Loucy (cell line): Measurements from ENCODE around the gene LHFPL4.

Experiments
- H2AFZ ChIP-seq: fragments of 200-600 bp; sonication (generic); 2 replicates; pipeline ENCODE4 v1.6.0; 2016; ENCODE audit warnings: antibody characterized with exemption, mild to moderate bottlenecking, low read length, moderate library complexity
- H3F3A ChIP-seq: fragments of 200-600 bp; 2 replicates; pipeline ENCODE4 v1.6.0; 2016; ENCODE audit warnings: antibody characterized with exemption, low read depth, mild to moderate bottlenecking
- H3K27me3 ChIP-seq: fragments of 200-600 bp; sonication (generic); 2 replicates; pipeline ENCODE4 v1.6.1; 2014; ENCODE audit warnings: low read length, mild to moderate bottlenecking; ENCODE audit not compliant: insufficient read depth, poor library complexity, severe bottlenecking
- H3K36me3 ChIP-seq: fragments of 200-600 bp; sonication (generic); 2 replicates; pipeline ENCODE4 v1.6.1; 2016; ENCODE audit warnings: low read length; ENCODE audit not compliant: insufficient read depth
- H3K4me1 ChIP-seq: fragments of 200-600 bp; sonication (generic); 2 replicates; pipeline ENCODE4 v1.5.1; 2014; ENCODE audit warnings: low read length, mild to moderate bottlenecking; ENCODE audit not compliant: insufficient read depth, poor library complexity, severe bottlenecking
- H3K4me2 ChIP-seq: fragments of 200-600 bp; sonication (generic); 2 replicates; pipeline ENCODE4 v1.6.0; 2014; ENCODE audit warnings: antibody characterized with exemption, low read length, low read depth, mild to moderate bottlenecking; ENCODE audit not compliant: poor library complexity, severe bottlenecking
- H3K4me3 ChIP-seq: fragments of 200-600 bp; sonication (generic); 2 replicates; pipeline ENCODE4 v1.5.1; 2014; ENCODE audit warnings: low read length, mild to moderate bottlenecking, mixed read lengths; ENCODE audit not compliant: poor library complexity, severe bottlenecking
- H3K79me2 ChIP-seq: fragments of 200-600 bp; sonication (generic); 2 replicates; pipeline ENCODE4 v1.6.1; 2014; ENCODE audit warnings: low read length; ENCODE audit not compliant: insufficient read depth
- H3K9ac ChIP-seq: fragments of 200-600 bp; sonication (generic); 2 replicates; pipeline ENCODE4 v1.6.0; 2014; ENCODE audit warnings: mild to moderate bottlenecking, low read depth, low read length, moderate library complexity; ENCODE audit not compliant: poor library complexity, severe bottlenecking
- H3K9me2 ChIP-seq: fragments of 200-600 bp; sonication (generic); replicated peaks from 2 replicates; pipeline ENCODE4 v1.6.1; 2016; ENCODE audit warnings: low read depth, low read length, mixed read lengths
- H3K9me3 ChIP-seq: fragments of 200-600 bp; sonication (generic); 2 replicates; pipeline ENCODE4 v1.6.1; 2014; ENCODE audit warnings: mild to moderate bottlenecking, antibody characterized with exemption, low read length, low read depth; ENCODE audit not compliant: insufficient read depth
- H4K20me1 ChIP-seq: fragments of 200-600 bp; sonication (generic); 2 replicates; pipeline ENCODE4 v1.6.0; 2014; ENCODE audit warnings: antibody characterized with exemption, low read length, mild to moderate bottlenecking; ENCODE audit not compliant: insufficient read depth, poor library complexity, severe bottlenecking
- CTCF ChIP-seq: fragments of 200-600 bp; sonication (generic); conservative IDR thresholded peaks from 2 replicates; pipeline ENCODE4 v1.5.1; 2014; ENCODE audit warnings: mild to moderate bottlenecking, antibody characterized with exemption, low read length
- EZH2phosphoT487 ChIP-seq: fragments of 200-600 bp; IDR thresholded peaks from 2 replicates; pipeline ENCODE4 v1.6.1; 2018; ENCODE audit warnings: antibody characterized with exemption, mild to moderate bottlenecking, moderate library complexity, borderline replicate concordance

LHFPL4 gene

GRCh38 chr3:9503283-9503682, 50.3 kb downstream of the LHFPL4 start:
- Histone ChIP-seq H3K4me2 (no peak overlapping the region), H3K79me2 (no peaks in the 10 kb centered on the region), H3F3A (no peaks in the 10 kb centered on the region), H3K9me2 (no peaks in the 10 kb centered on the region), H3K27me3 (no peaks in the 10 kb centered on the region), H3K36me3 (no peaks in the 10 kb centered on the region), H2AFZ (no peak overlapping the region), H3K9ac (no peak overlapping the region), H3K4me1 (no peaks in the 10 kb centered on the region), H3K9me3 (no peaks in the 10 kb centered on the region), H3K4me3 (no peak overlapping the region), H4K20me1 (no peaks in the 10 kb centered on the region)
- TF ChIP-seq CTCF (peak; percentile 94), EZH2phosphoT487 (no peak)

DNA sequence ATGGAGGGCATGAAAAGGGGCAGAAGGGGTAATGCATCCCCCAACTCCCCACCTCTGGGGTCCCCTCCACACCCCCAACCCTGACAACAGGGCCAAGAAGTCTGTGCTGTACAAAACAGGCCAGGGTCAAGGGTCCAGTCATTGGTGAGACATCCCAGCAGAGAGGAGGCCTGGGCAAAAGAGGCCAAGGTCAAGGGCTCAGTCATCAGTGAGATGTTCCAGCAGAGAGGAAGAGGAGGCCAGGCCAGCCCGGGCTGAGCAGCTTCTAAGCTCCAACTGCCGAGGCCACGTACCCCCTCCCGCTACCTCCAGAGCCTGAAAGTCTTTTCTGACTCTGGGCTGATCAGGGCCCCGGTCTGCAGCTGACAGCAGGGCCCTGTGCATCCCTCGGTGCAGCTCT, 52.4 kb downstream of the LHFPL4 start:
- no peak overlapping the region for H3K4me2 ChIP-seq
- no peaks in the 10 kb centered on the region for H3K36me3 ChIP-seq
- H3K79me2 ChIP-seq, result no peaks in the 10 kb centered on the region
- TF ChIP-seq EZH2phosphoT487, result no peak
- no peak for TF ChIP-seq CTCF
- no peak overlapping the region for H3K9ac ChIP-seq
- no peaks in the 10 kb centered on the region for H4K20me1 ChIP-seq
- no peak overlapping the region for H2AFZ ChIP-seq
- no peaks in the 10 kb centered on the region for H3K4me1 ChIP-seq
- H3K27me3 ChIP-seq, result no peaks in the 10 kb centered on the region
- H3K9me3 ChIP-seq, result no peaks in the 10 kb centered on the region
- no peak overlapping the region for H3K4me3 ChIP-seq
- no peaks in the 10 kb centered on the region for H3F3A ChIP-seq
- H3K9me2 ChIP-seq, result no peaks in the 10 kb centered on the region

DNA sequence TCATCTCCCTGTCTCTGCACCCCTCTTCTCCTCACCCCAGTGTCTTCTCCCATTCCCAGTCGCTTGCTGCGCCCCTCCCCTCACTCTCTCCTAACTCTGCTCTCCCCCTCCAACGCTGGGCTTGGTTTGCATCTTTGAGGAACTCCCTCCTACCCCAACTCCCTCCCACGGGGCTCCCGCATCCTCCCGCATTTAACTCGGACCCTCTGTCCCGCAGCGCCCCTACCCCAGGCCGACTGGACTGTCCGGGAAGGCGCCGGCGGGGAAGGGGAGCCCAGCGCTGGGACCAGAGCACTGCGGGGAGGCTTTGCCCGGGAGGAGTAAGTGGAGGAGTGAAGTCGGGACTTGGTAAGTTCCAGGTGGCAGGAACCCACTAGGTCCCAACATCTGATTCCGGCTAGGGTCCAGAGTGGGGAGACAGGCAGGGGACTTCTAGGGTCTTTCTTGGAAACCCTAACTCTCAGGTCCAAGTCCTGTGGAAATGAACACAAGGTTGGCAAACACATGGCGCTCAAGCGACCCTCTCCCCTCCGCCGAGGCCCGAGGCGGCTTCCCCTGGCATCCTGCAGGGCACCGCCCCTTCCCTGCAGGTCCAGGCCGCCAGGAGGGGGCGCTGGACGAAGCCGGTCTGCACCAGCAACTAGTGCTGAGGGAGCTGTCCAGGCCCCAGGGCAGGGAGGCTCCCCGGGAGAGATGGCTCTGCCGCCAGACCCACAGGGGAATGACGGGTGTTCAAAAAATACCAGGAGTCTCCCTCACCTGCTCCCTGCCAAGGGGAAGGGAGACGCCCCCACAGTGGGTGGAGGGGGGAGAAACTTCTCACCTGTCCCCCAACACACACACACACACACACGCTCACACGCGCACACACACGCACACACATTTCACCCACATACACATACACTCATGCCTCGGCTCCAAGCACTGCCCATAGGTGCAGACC, 53.2 kb downstream of the LHFPL4 start:
- Histone ChIP-seq H3K9ac (no peak overlapping the region), H2AFZ (no peak overlapping the region), H3K9me2 (no peaks in the 10 kb centered on the region), H3K4me1 (no peaks in the 10 kb centered on the region), H4K20me1 (no peaks in the 10 kb centered on the region), H3K36me3 (no peaks in the 10 kb centered on the region), H3K9me3 (no peaks in the 10 kb centered on the region), H3K4me2 (no peak overlapping the region), H3F3A (no peaks in the 10 kb centered on the region), H3K79me2 (no peaks in the 10 kb centered on the region), H3K27me3 (no peaks in the 10 kb centered on the region), H3K4me3 (no peak overlapping the region)
- TF ChIP-seq EZH2phosphoT487 (no peak), CTCF (peak; percentile 79)
